GM19397 (cell line): ENCODE data around the gene OTUD7B.
A peak's percentile ranks its signal among the peaks of the same experiment; 100 is the strongest.

Experiments used
- ATAC-seq: cut with Tn5 transposase; IDR thresholded peaks from one replicate; pipeline ENCODE4 v1.9.1; 2021; ENCODE audit warnings: mild to moderate bottlenecking, moderate library complexity; ENCODE audit not compliant: unreplicated experiment

The OTUD7B gene

GRCh38 chr1:149925345-149925744 is 85.2 kb downstream of the OTUD7B start:
- ATAC-seq, result no peak

GRCh38 chr1:149923626-149924025 is 86.9 kb downstream of the OTUD7B start:
- ATAC-seq, result no peak

- no peak for ATAC-seq
These were observed 92.9 kb downstream of the OTUD7B start, which contains the start of gene SV2A for GRCh38 chr1:149917571-149918144. TSS of gene SV2A (minus strand) at chr1:149917844. CDS start at chr1:149913840, 4,004 bp downstream.

- ATAC-seq, result no peak
These were observed 93.7 kb downstream of the OTUD7B start for GRCh38 chr1:149916898-149917252.

- ATAC-seq, result no peak
These were observed 94.2 kb downstream of the OTUD7B start for GRCh38 chr1:149916193-149916897.

- ATAC-seq, result no peak
These were observed 94.9 kb downstream of the OTUD7B start for GRCh38 chr1:149915429-149916192.

- no peak for ATAC-seq
These were observed 96.0 kb downstream of the OTUD7B start for GRCh38 chr1:149914545-149914944.

- no peak for ATAC-seq
These were observed 103.9 kb downstream of the OTUD7B start for GRCh38 chr1:149906570-149907075.

- no peak for ATAC-seq
These were observed 106.6 kb downstream of the OTUD7B start for GRCh38 chr1:149903836-149904491.

- peak; percentile 95 for ATAC-seq
These were observed 110.9 kb downstream of the OTUD7B start, which contains the start of gene BOLA1 for GRCh38 chr1:149899460-149900284. TSS of gene BOLA1 (plus strand) at chr1:149899568. CDS start at chr1:149900060, 492 bp downstream.

GRCh38 chr1:149896575-149896974 is 114.0 kb downstream of the OTUD7B start:
- ATAC-seq, result no peak

- ATAC-seq, result no peak
These were observed 121.6 kb downstream of the OTUD7B start for GRCh38 chr1:149888999-149889289.

- peak; percentile 18 for ATAC-seq
These were observed 122.1 kb downstream of the OTUD7B start for GRCh38 chr1:149888247-149888998.
